Sigmoid colon (tissue), 7 donors: Measurements from ENCODE around the gene SLC15A5. TPM values are rescaled to one million over a fixed set of nuclear protein-coding genes. Genes with fewer than 3 reads are reported as not detected.

ENCODE experiments used
- DNase-seq: peaks from one replicate; pipeline ENCODE4 v3.0.0-alpha.2; 2019
- H3K27ac ChIP-seq, 4 donors: fragments of 200-600 bp; sonication (generic); one replicate each; pipeline ENCODE4 v1.5.1; 2016 to 2019; ENCODE audit warnings: mild to moderate bottlenecking in 1 of 4
- H3K27me3 ChIP-seq, 3 donors: fragments of 200-600 bp; sonication (generic); one replicate each; pipeline ENCODE4 v1.5.1; 2019; ENCODE audit warnings: mild to moderate bottlenecking in 1 of 3
- H3K36me3 ChIP-seq, 4 donors: fragments of 200-600 bp; sonication (generic); one replicate each; pipeline ENCODE4 v1.5.1; 2016 to 2019
- H3K4me1 ChIP-seq, 4 donors: fragments of 200-600 bp; sonication (generic); one replicate each; pipeline ENCODE4 v1.5.1; 2017 to 2019
- H3K4me3 ChIP-seq, 4 donors: fragments of 200-600 bp; sonication (generic); one replicate each; pipeline ENCODE4 v1.5.1; 2017 to 2019; ENCODE audit warnings: mild to moderate bottlenecking in 2 of 4, moderate library complexity in 1 of 4
- H3K9me3 ChIP-seq, 4 donors: fragments of 200-600 bp in 3 of 4; sonication (generic) in 3 of 4; one replicate each; pipeline versions ENCODE4 v1.5.1 to v1.6.1; 2013 to 2019
- CTCF ChIP-seq, 4 experiments: fragments of 450-650 bp in 3 of 4; fragments of 200-600 bp in 1 of 4; IDR thresholded peaks; one replicate each; pipeline ENCODE4 v1.5.1; 2016 to 2019; ENCODE audit warnings: antibody characterized with exemption in 4 of 4, mild to moderate bottlenecking in 3 of 4, moderate library complexity in 2 of 4
- EP300 ChIP-seq, 4 donors: sonication (generic); formaldehyde crosslinking; IDR thresholded peaks; one replicate each; pipeline ENCODE4 v1.6.1; 2017; ENCODE audit warnings: antibody characterized with exemption in 4 of 4
- POLR2A ChIP-seq, 2 donors: fragments of 450-650 bp; IDR thresholded peaks; one replicate each; pipeline ENCODE4 v1.6.1; 2016; ENCODE audit warnings: antibody characterized with exemption in 2 of 2, mild to moderate bottlenecking in 2 of 2, moderate library complexity in 2 of 2
- POLR2AphosphoS5 ChIP-seq, 4 donors: sonication (generic); formaldehyde crosslinking; IDR thresholded peaks; one replicate each; pipeline ENCODE4 v1.6.1; 2017; ENCODE audit warnings: antibody characterized with exemption in 4 of 4
- WGBS, 2 donors: extraction: QIAGEN DNeasy Blood & Tissue Kit; methylation state at CpG; one replicate each; pipeline ENCODE4 v1.1.7; 2013; 5-methylcytosine and 5-hydroxymethylcytosine counted together
- intact Hi-C: fragments of 100-400 bp; cut with DNase I; formaldehyde crosslinking; loops from one replicate; pipeline ENCODE4 v1.15.1; 2023
- polyA plus RNA-seq, 3 donors: library from polyadenylated mRNA; stranded (reverse); fragments of 200-250 nt; gene quantifications; one replicate each; pipeline ENCODE4 v1.2.3, GENCODE V29; 2013
- total RNA-seq, 4 donors: library from RNA; depleted of rRNA; stranded (reverse); fragments of >200 nt; gene quantifications; one replicate each; pipeline ENCODE4 v1.1.0, GENCODE V29; 2016
- donor health status: healthy with polysubstance abuse.
- donor health status: Bipolar disorder and iron deficiency.
- donor health status: healthy.

The SLC15A5 gene
- total and polyA plus RNA-seq, 7 donors, result not detected

GRCh38 chr12:16272222-16272621 lies 5.3 kb downstream of the SLC15A5 start:
- Histone ChIP-seq H3K4me3 (no peak overlapping the region), H3K9me3 (no peaks in the 10 kb centered on the region), H3K27ac (no peak overlapping the region), H3K36me3 (no peaks in the 10 kb centered on the region), H3K27me3 (no peaks in the 10 kb centered on the region), H3K4me1 (peaks cover 0 to 4% (median 2%) of the 10 kb centered on the region in 4 donors)
- no peak for DNase-seq
- intact Hi-C loops, result no loop called here
- TF ChIP-seq POLR2A (IDR thresholded peaks at IDR 0.05) (no peak), POLR2AphosphoS5 (IDR thresholded peaks at IDR 0.05) (no peak), EP300 (IDR thresholded peaks at IDR 0.05) (no peak), CTCF (IDR thresholded peaks at IDR 0.05) (no peak)
- WGBS, 2 donors, result 75 to 78% methylated on average over 3 of the region's 3 CpGs

GRCh38 chr12:16271062-16271461 lies 6.4 kb downstream of the SLC15A5 start:
- Histone ChIP-seq H3K27ac (no peak overlapping the region), H3K27me3 (no peaks in the 10 kb centered on the region), H3K36me3 (no peaks in the 10 kb centered on the region), H3K9me3 (no peaks in the 10 kb centered on the region), H3K4me1 (peaks cover 0 to 4% (median 2%) of the 10 kb centered on the region in 4 donors), H3K4me3 (no peak overlapping the region)
- no peak for DNase-seq
- intact Hi-C loops, result no loop called here
- WGBS, 2 donors, result 27 to 62% methylated on average over 1 of the region's 1 CpG
- TF ChIP-seq POLR2A (IDR thresholded peaks at IDR 0.05) (no peak), POLR2AphosphoS5 (IDR thresholded peaks at IDR 0.05) (no peak), EP300 (IDR thresholded peaks at IDR 0.05) (no peak), CTCF (IDR thresholded peaks at IDR 0.05) (no peak)

GRCh38 chr12:16269946-16270345 lies 7.5 kb downstream of the SLC15A5 start:
- intact Hi-C loops, result no loop called here
- TF ChIP-seq EP300 (IDR thresholded peaks at IDR 0.05), result no peak
- no peak for TF ChIP-seq POLR2A (IDR thresholded peaks at IDR 0.05)
- no peak for TF ChIP-seq CTCF (IDR thresholded peaks at IDR 0.05)
- TF ChIP-seq POLR2AphosphoS5 (IDR thresholded peaks at IDR 0.05), result no peak
- no peak overlapping the region for H3K4me3 ChIP-seq
- 79 to 83% methylated on average over 2 of the region's 2 CpGs for WGBS, 2 donors
- H3K36me3 ChIP-seq, result no peaks in the 10 kb centered on the region
- no peaks in the 10 kb centered on the region for H3K27me3 ChIP-seq
- peaks cover 0 to 4% (median 2%) of the 10 kb centered on the region in 4 donors for H3K4me1 ChIP-seq
- H3K9me3 ChIP-seq, result no peaks in the 10 kb centered on the region
- no peak overlapping the region for H3K27ac ChIP-seq
- DNase-seq, result no peak

- no peak for TF ChIP-seq EP300 (IDR thresholded peaks at IDR 0.05)
- no peak for TF ChIP-seq CTCF (IDR thresholded peaks at IDR 0.05)
- TF ChIP-seq POLR2AphosphoS5 (IDR thresholded peaks at IDR 0.05), result no peak
- TF ChIP-seq POLR2A (IDR thresholded peaks at IDR 0.05), result no peak
- Histone ChIP-seq H3K4me1 (peaks cover 0 to 4% (median 2%) of the 10 kb centered on the region in 4 donors), H3K4me3 (no peak overlapping the region), H3K36me3 (no peaks in the 10 kb centered on the region), H3K27ac (no peak overlapping the region), H3K27me3 (no peaks in the 10 kb centered on the region), H3K9me3 (no peaks in the 10 kb centered on the region)
- intact Hi-C loops, result no loop called here
- WGBS, 2 donors, result 75 to 77% methylated on average over 1 of the region's 1 CpG
- DNase-seq, result no peak
Observed at GRCh38 chr12:16266085-16266484, 11.4 kb downstream of the SLC15A5 start.

GRCh38 chr12:16261944-16262475 lies 15.5 kb downstream of the SLC15A5 start:
- Histone ChIP-seq H3K27me3 (no peaks in the 10 kb centered on the region), H3K4me1 (no peaks in the 10 kb centered on the region), H3K36me3 (no peaks in the 10 kb centered on the region), H3K4me3 (no peak overlapping the region), H3K9me3 (no peaks in the 10 kb centered on the region), H3K27ac (no peak overlapping the region)
- WGBS, 2 donors, result 83 to 95% methylated on average over 2 of the region's 2 CpGs
- intact Hi-C loops, result no loop called here
- no peak for DNase-seq
- TF ChIP-seq EP300 (IDR thresholded peaks at IDR 0.05) (no peak), POLR2A (IDR thresholded peaks at IDR 0.05) (no peak), CTCF (IDR thresholded peaks at IDR 0.05) (no peak), POLR2AphosphoS5 (IDR thresholded peaks at IDR 0.05) (no peak)
